Hepatocyte (in vitro differentiated cells): ENCODE results near the gene NPM1. TPM values are rescaled to one million over a fixed set of nuclear protein-coding genes. Genes with fewer than 3 reads are reported as not detected.
A peak's percentile ranks its signal among the peaks of the same experiment; 100 is the strongest.

Source experiments
- DNase-seq: peaks from one replicate; pipeline ENCODE4 v3.0.0-alpha.2; 2016; ENCODE audit warnings: low spot score
- H2AFZ ChIP-seq: fragments of 200-600 bp; sonication (generic); 2 replicates; pipeline ENCODE4 v1.6.0; 2016; ENCODE audit warnings: antibody characterized with exemption, mild to moderate bottlenecking
- H3K27ac ChIP-seq: fragments of 200-600 bp; sonication (generic); 2 replicates; pipeline ENCODE4 v1.5.1; 2016; ENCODE audit warnings: mild to moderate bottlenecking
- H3K27me3 ChIP-seq: fragments of 200-600 bp; sonication (generic); 2 replicates; pipeline ENCODE4 v1.6.1; 2016
- H3K36me3 ChIP-seq: fragments of 200-600 bp; sonication (generic); replicated peaks from 2 replicates; pipeline ENCODE4 v1.5.1; 2016; ENCODE audit warnings: low read depth; ENCODE audit not compliant: insufficient read depth
- H3K4me1 ChIP-seq: fragments of 200-600 bp; sonication (generic); 2 replicates; pipeline ENCODE4 v1.5.1; 2016; ENCODE audit warnings: mild to moderate bottlenecking, moderate library complexity; ENCODE audit not compliant: insufficient read depth
- H3K4me2 ChIP-seq: fragments of 200-600 bp; sonication (generic); 2 replicates; pipeline ENCODE4 v1.6.0; 2016
- H3K4me3 ChIP-seq: fragments of 200-600 bp; sonication (generic); 2 replicates; pipeline ENCODE4 v1.5.1; 2016; ENCODE audit warnings: mild to moderate bottlenecking
- H3K79me2 ChIP-seq: fragments of 200-600 bp; sonication (generic); 2 replicates; pipeline ENCODE4 v1.6.0; 2017; ENCODE audit warnings: mild to moderate bottlenecking
- H3K9me2 ChIP-seq: fragments of 200-600 bp; sonication (generic); replicated peaks from 2 replicates; pipeline ENCODE4 v1.6.0; 2017; ENCODE audit warnings: mild to moderate bottlenecking; ENCODE audit not compliant: insufficient read depth
- H3K9me3 ChIP-seq: fragments of 200-600 bp; sonication (generic); 2 replicates; pipeline ENCODE4 v1.5.1; 2016; ENCODE audit warnings: low read depth, mild to moderate bottlenecking
- H4K20me1 ChIP-seq: fragments of 200-600 bp; sonication (generic); 2 replicates; pipeline ENCODE4 v1.6.0; 2016; ENCODE audit warnings: mild to moderate bottlenecking; ENCODE audit not compliant: insufficient read depth, poor library complexity, severe bottlenecking
- EZH2 ChIP-seq: fragments of 200-600 bp; sonication (generic); IDR thresholded peaks from 2 replicates; pipeline ENCODE4 v1.6.1; 2016; ENCODE audit warnings: antibody characterized with exemption, mild to moderate bottlenecking, borderline replicate concordance
- EZH2phosphoT487 ChIP-seq: fragments of 200-600 bp; sonication (generic); IDR thresholded peaks from one replicate; pipeline ENCODE4 v1.6.1; 2018; ENCODE audit warnings: antibody characterized with exemption, mild to moderate bottlenecking, low read depth, moderate library complexity; ENCODE audit not compliant: unreplicated experiment, severe bottlenecking
- WGBS: methylation state at CpG from one replicate; pipeline ENCODE4 v1.1.6; 2016; ENCODE audit warnings: low lambda C conversion rate; ENCODE audit errors: missing lambda C conversion rate; 5-methylcytosine and 5-hydroxymethylcytosine counted together
- polyA plus RNA-seq: library from polyadenylated mRNA; unstranded; fragments of >200 nt; fragmentation: Nextera tagmentation; extraction: Ambion mirVana; gene quantifications from 2 replicates; pipeline ENCODE4 v1.2.1, GENCODE V29; 2016
- total RNA-seq: library from RNA; depleted of rRNA; stranded (reverse); fragments of >200 nt; gene quantifications from 2 replicates; pipeline ENCODE4 v1.2.3, GENCODE V29; 2014
- TF ChIP-seq, protein P1 (sequence below): fragments of 200-600 bp; sonication (generic); IDR thresholded peaks from 2 replicates; pipeline ENCODE4 v1.5.1; 2016; ENCODE audit warnings: antibody characterized with exemption, mild to moderate bottlenecking; ENCODE audit not compliant: poor library complexity

The NPM1 gene
- total and polyA plus RNA-seq, 2 experiments from 2014 or later, result 443 to 1,088 TPM

DNA sequence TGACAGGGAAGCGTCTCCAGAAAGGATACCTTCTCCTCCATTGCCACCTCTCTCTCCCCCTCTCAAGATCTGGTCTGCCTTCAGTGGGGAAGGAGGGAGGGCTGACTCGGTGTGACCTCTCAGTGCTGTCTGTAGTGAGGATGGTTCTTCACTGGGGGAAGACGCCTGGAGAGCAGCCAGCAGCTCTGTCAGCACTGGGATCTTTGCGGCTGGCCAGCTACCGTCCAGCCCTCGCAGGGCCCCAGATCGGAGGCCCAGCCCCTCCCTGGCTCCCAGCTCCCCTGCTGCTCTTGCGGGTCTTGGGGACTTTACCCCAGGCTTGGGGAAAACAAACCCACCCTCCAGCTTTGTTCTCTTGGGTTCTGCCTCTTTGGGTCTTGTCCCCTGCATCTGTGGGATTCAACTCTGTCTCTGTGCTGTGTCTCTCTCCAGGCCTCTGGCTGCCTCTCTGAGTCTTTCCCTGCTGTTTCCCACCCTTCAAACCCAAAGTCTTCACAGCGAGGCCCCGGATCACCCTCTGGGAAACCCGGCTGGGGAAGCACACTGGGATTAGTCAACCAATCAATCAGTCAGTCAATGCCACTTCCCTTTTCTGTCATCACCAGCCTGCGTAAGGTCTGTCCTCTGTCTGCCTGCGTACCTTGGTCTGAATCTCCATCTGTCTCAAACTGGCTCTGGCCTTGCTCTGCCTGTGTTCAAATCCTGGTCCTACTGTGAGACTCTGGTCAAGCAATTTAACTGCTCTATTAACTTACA lies 54.8 kb downstream of the NPM1 start:
- Histone ChIP-seq H3K9me2 (no peaks in the 10 kb centered on the region), H3K36me3 (no peaks in the 10 kb centered on the region), H3K4me2 (no peak overlapping the region), H3K9me3 (no peaks in the 10 kb centered on the region), H3K4me3 (no peak overlapping the region), H3K27me3 (no peaks in the 10 kb centered on the region), H4K20me1 (no peaks in the 10 kb centered on the region), H2AFZ (no peak overlapping the region), H3K27ac (no peak overlapping the region), H3K4me1 (peaks cover 17% of the 10 kb centered on the region), H3K79me2 (no peaks in the 10 kb centered on the region)
- TF ChIP-seq, protein P1, sequence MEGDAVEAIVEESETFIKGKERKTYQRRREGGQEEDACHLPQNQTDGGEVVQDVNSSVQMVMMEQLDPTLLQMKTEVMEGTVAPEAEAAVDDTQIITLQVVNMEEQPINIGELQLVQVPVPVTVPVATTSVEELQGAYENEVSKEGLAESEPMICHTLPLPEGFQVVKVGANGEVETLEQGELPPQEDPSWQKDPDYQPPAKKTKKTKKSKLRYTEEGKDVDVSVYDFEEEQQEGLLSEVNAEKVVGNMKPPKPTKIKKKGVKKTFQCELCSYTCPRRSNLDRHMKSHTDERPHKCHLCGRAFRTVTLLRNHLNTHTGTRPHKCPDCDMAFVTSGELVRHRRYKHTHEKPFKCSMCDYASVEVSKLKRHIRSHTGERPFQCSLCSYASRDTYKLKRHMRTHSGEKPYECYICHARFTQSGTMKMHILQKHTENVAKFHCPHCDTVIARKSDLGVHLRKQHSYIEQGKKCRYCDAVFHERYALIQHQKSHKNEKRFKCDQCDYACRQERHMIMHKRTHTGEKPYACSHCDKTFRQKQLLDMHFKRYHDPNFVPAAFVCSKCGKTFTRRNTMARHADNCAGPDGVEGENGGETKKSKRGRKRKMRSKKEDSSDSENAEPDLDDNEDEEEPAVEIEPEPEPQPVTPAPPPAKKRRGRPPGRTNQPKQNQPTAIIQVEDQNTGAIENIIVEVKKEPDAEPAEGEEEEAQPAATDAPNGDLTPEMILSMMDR, result no peak
- TF ChIP-seq EZH2phosphoT487 (no peak), EZH2 (no peak)
- peak; percentile 47 for DNase-seq
- WGBS, result 52% methylated on average over 13 of the region's 13 CpGs

DNA sequence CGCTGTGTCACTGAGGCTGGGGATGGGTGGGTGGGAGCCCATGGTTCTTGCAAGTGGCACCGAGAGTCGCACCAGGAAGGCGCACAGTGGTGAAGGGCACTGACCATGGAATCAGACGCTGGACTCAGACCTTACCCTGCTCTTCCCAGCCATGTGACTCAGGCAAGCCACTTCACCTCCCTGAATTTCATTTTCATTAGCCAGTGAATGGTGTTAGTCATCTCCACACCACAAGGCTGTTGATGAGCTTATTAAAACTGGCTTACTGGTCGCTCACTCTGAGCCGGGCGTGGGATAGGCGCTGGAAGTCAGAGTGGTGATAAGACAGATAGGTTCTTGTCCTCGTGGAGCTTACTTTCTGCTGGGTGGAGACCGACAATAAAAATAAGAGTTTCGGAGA lies 56.9 kb downstream of the NPM1 start:
- no peak overlapping the region for H3K27ac ChIP-seq
- no peaks in the 10 kb centered on the region for H3K79me2 ChIP-seq
- no peak overlapping the region for H3K4me2 ChIP-seq
- no peak overlapping the region for H2AFZ ChIP-seq
- H4K20me1 ChIP-seq, result no peaks in the 10 kb centered on the region
- TF ChIP-seq, protein P1, result no peak
- TF ChIP-seq EZH2phosphoT487 (no peak), EZH2 (no peak)
- no peaks in the 10 kb centered on the region for H3K27me3 ChIP-seq
- no peaks in the 10 kb centered on the region for H3K9me3 ChIP-seq
- no peaks in the 10 kb centered on the region for H3K36me3 ChIP-seq
- H3K4me3 ChIP-seq, result no peak overlapping the region
- DNase-seq, result no peak
- 95% methylated on average over 12 of the region's 12 CpGs for WGBS
- no peaks in the 10 kb centered on the region for H3K9me2 ChIP-seq
- H3K4me1 ChIP-seq, result peaks cover 9% of the 10 kb centered on the region

DNA sequence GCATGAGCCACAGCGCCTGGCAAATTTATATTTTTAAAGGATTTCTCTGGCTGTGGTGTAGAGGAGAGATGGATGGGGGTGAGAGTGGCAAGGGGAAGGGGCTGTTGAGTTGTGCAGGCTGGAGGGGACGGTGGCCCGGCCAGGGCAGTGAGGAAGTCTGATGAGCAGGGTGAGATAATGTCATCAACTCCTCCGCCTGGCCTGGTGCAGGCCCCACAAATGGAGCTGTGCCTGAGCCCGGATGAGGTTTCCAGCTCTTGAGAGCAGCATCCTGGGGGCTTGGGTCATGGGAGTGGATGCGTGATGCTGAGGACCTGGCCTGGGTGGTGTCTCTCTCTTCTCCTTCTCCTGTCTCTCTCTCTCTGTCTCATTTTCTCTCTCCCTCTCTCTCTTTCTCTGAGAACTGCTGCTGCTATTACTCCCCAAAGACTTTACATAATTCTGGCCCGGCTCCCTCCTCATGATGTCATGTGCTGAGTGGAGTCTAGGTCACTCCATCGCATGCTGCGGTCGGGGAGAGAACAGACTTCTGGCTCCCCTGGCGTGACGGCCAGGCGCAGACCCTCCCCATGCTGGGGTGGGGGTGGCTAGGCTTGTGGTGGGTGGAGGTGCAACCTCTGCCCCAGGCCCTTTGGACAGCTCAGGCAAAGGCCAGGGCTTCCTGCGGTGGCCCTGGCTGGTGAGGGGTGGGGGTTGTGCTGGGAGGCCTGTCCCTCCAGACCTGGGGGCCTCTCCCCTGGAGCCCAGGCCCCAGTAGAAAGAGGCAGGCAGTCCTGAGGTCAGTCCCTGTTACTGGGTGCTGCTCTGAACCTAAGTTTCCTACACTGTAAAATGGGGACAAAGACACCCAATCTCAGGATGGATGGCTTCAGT lies 58.2 kb downstream of the NPM1 start:
- Histone ChIP-seq H3K9me3 (no peaks in the 10 kb centered on the region), H3K9me2 (no peaks in the 10 kb centered on the region), H3K27ac (no peak overlapping the region), H3K4me2 (no peak overlapping the region), H3K79me2 (no peaks in the 10 kb centered on the region), H3K4me1 (peaks cover 22% of the 10 kb centered on the region), H4K20me1 (no peaks in the 10 kb centered on the region), H3K27me3 (no peaks in the 10 kb centered on the region), H3K4me3 (no peak overlapping the region), H3K36me3 (no peaks in the 10 kb centered on the region), H2AFZ (no peak overlapping the region)
- TF ChIP-seq, protein P1, result no peak
- no peak for TF ChIP-seq EZH2phosphoT487
- WGBS, result 85% methylated on average over 14 of the region's 14 CpGs
- DNase-seq, result no peak
